GM21786 (cell line): ENCODE measurements around the gene MYO1H.
"Not testable (repeated sequence)": the region's sequence is repeated elsewhere in the genome, so short reads cannot be mapped to it uniquely, and the experiment has no call there.

Experiments used
- ATAC-seq: cut with Tn5 transposase; IDR thresholded peaks from one replicate; pipeline ENCODE4 v1.9.1; 2021; ENCODE audit not compliant: unreplicated experiment

Gene MYO1H

DNA sequence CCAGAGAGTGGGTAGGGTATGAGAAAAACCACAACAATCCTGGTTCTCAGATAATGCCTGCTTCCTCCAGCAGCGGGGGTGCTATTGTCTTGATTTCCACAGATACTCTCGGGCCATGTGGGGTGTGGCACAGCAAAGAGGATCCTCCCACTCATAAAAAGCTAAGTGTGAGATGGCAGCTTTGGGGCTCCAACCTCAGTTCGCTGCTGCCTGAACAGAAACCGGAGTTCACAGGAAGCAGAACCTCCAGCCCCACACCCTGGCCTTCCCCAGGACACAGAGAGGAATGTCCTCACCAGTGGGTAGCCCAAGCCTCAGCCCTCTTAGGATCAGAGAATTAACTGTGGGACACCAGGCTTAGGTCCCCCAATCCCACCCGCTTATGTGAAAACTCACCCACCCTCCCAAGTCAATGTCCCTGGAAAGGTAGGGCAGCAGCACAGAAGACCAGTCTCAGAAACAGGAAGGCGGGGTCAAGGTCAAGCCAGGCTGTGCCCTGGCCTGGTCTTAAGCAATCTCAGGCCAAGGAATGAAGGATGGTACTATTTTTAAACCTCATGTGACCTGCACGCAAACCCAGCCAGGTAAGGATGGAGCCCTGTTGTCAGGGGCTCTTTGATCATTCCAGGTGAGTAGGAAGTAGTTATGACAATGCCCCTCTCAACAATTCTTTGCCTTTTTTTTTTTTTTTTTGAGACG lies 120.4 kb downstream of the MYO1H start:
- ATAC-seq, result no peak

DNA sequence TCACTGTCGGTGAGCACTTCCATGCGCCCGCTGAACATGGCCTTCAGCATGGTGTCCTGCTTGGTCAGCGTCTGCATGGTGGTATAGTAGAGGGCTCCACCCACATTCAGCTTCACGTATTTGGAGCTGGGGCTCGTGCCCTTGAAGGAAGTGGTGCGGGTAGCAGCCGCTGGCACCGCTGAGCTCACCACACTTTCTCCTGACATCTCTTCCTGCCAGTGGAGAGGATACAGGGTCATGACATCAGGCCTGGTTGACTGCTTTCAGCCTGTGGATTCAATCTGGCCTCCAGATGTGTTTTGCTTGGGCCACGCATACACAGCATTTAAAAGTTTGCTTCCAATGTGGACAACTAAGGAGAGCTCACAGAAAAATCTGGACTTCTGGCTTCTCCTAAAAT lies 121.8 kb downstream of the MYO1H start:
- ATAC-seq, result no peak

DNA sequence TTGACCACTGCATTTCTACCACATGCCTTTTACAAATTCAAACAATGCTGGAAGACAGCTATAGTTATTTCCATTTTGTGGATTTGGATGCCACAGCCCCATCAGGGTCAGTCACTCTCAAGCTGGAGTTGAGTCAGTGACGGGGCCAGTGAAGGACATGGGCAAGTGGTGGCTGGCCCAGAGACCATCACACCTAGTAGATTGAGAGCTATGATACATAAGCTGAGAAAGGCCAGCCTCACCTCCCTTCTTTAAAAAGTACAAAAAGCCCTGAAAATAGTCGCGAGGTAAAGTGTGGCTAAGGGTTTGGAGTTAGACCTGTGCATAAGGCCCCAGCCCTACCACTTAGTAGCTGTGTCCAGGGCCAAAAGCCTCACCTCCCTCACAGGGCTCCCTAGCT lies 125.3 kb downstream of the MYO1H start:
- no peak for ATAC-seq

DNA sequence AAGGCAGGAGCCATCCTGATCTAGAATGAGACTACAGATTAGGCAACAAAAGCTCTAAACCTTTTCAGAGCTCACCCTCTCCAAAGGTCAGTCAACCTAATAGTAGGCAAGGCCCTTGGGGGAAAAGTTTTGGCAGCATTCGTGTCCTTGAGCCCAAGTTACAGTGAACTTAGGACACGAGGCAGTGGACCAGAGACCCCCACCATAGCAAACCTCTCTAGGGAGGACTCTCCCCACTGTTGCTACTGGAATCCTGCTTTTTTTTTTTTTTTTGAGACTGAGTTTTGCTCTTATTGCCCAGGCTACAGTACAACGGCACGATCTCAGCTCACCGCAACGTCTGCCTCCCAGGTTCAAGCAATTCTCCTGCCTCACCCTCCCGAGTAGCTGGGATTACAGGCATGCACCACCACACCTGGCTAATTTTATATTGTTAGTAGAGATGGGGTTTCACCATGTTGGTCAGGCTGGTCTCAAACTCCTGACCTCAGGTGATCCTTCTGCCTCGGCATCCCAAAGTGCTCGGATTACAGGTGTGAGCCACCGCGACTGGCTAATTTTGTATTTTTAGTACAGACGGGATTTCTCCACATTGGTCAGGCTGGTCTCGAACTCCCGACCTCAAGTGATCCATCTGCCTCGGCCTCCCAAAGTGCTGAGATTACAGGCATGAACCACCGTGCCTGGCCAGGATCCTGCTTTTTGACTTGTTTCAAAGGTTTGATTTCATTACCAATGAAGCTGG lies 126.0 kb downstream of the MYO1H start:
- ATAC-seq, result not testable (repeated sequence)

DNA sequence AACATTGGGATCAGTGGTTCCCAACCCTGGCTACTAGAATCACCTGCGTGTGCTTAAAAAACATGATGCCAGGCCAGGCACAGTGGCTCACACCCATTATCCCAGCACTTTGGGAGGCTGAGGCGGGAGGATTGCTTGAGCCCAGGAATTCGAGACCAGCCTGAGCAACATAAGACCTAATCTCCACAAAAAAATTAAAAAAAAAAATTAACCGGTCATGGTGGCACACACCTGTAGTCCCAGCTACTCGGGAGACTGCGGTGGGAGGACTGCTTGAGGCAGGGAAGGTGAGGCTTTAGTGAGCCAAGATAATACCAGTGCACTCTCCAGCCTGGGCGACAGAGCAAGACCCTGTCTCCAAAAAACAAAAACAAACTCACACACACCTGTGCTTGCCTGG lies 127.4 kb downstream of the MYO1H start:
- ATAC-seq, result no peak

DNA sequence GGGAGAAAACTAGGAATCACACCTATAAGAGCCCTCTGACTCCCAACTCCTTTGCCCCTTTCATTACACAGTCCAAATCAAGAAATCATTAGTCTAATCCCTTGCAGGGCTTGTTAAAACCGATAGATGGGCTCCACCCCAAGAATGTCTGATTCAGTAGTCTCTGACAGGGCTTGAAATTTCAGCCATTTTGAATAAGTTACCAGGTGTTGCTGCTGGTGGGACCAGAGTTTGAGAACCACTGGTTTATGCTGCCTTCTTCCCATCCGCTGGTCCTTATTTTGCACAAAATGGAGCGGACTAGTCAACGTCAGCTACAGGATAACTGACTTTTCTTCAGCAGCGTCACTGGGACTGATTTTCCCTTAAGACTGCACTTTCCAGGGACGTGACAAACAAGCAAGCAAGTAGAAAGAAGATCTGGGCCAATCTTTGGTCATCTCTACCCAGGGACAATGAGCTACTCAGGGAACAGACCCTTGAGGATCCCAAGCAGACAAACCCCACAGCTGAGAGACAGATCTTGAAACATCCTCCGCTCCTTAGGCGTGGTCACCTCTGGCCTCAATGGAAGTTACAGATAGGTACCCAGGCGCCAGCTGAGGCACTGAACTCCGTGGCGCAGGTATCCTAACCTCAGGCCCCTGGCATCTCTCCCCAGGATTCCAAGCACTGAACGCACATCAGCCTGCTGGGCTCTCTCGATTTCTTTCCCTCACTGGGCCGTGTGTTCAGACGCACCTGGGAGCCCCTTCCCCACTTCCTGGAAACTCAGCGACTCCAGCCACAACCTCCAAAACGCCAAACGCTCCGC lies 128.5 kb downstream of the MYO1H start:
- no peak for ATAC-seq

DNA sequence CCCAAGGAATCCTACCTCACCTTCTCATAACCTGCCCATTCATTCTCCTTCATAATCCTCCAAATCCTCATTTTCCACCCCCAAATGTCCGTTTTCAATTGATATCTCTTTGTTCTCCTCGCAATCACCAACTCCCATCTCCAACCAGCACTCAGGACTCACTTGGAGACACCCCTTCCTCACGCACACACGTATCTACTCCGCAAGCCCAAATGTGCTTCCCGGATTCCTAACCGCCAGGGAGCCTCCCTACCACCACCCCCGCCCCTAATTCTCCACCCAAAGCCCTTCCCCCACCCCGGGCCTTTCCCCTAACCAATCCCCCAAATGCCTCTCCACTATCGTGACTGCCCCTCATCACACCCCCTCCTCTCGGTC lies 129.1 kb downstream of the MYO1H start:
- ATAC-seq, result no peak

DNA sequence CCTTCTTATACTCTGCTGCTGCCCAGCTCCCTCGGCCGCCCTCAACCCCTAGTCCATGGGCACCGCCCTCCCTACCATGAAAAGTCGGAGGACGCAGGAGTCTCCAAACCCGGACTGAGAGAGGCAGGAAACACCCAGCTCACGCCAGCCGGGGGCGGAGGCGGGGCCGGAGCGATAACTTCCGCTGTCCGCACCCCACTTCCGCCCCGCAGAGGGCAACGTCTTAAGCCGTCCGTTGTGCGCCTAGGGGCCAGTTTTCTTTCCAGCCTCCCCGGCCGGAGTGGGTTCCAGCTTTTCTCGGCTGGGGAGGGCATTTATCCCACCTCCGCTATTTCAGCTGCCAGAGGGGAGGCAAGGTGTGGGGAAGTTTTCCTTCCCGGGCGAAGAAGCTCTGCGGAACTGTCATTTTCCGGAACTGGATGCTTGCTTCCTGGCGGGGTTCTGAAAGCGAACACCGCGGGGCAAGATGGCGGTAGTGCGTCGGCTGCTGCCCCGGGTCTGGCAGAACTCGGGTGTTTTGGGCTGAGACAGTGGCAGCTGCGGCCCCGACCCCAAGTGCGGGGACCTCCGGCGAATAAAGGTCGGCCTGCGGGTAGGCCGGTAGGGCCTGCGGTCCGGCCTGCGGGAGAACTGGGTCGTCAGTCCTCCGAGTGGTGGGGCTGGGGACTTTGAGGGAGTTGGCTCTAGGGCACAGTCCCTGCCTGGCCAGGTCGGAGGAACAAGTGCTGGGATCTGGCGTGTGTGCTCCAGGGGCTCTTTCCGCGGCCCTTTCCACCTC lies 129.7 kb downstream of the MYO1H start, which contains the start of the genes KCTD10 and UBE3B:
Gene KCTD10, minus strand, starts transcription at position 116 of the 778 bp plus-strand sequence. Its CDS starts 38 bp downstream, at position 78.
Gene UBE3B, plus strand, starts transcription at position 450 of the 778 bp plus-strand sequence. CDS start 5,918 bp downstream, outside the sequence.
- ATAC-seq, result peak; percentile 93

DNA sequence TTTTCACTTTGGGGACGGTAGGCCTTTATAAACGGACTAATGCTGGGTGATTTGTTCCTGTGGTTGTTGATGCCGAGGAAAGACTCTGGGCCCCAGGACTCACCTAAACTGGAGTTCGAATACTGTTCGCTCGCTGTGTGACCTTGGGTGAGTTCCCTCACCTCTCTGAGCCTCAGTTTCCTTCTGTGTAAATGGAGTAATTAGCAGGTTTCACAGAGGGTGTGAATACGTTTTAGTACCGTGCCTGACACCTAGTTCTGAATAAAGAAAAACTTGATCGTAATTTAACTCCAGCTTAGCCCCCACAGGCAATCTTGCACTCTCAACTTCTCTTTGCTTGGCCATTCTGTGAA lies 130.2 kb downstream of the MYO1H start:
- no peak for ATAC-seq

DNA sequence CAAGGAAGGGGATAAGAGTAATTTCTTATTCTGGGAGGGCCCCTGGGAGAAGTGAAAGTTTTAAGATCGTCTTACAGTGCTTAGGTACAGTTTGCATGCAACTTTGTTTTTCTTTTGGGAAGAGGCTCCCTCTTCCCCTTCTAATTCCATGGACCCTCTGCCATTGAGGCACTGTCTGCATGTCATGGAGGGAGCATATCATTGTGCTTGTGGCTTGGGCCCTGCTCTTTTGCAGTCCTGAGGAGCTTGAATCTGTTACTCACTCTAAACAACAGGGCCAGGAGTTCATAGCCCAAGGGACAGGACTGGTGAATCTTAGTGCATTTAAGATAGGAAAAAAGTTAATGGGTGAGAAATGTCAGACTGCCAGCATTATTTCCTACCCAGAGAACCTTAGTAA lies 132.1 kb downstream of the MYO1H start:
- no peak for ATAC-seq

DNA sequence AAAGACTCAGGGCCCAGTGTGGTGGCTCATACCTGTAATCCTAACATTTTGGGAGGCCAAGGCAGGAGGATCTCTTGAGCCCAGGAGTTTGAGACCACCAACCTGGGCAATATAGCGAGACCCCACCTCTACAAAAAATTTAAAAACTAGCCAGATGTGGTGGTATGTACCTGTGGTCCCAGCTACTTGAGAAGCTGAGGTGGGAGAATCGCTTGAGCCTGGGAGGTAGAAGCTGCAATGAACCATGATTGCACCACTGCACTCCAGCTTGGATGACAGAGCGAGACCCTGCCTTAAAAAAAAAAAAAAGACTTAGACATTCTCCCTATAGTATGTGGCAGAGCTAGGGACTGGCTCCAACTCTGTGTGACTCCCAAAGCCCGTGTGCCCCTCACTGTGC lies 132.7 kb downstream of the MYO1H start:
- no peak for ATAC-seq

DNA sequence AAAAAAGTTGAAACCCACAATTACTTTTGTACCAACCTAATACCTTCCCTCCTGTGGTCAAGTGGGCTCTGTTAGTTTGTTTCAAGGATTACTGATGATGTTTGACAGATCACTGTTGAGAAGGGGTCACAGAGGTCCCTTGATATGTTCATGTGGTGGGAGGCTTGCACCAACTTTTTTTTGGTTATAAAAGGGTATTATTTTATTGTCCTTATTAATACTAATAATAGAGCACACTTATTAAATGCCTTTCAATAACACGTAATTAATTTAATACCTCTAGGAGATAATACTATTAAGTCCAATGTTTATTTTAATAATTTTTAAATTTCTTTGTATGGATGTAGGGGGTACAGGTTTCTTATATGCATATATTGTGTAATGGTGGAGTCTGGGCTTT lies 134.2 kb downstream of the MYO1H start:
- ATAC-seq, result no peak

DNA sequence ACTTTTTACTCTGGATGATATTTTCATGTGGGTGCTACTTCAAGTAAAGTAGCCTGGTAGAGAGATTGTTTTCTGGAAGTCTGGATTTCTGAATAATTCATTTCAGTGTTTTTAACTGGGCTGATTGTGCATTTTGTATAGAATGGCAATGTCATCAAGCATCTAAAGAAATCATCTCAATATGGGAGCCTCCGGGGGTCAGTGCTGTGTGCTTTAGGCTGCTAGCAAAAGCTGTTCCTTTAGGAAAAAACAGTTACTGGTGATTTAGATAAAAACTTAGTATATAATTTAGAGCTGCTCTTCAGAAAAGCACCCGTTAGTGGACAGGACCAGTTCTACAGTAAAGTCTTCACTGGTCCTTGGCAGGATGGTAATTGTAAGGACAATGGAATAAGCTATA lies 134.8 kb downstream of the MYO1H start:
- ATAC-seq, result no peak

DNA sequence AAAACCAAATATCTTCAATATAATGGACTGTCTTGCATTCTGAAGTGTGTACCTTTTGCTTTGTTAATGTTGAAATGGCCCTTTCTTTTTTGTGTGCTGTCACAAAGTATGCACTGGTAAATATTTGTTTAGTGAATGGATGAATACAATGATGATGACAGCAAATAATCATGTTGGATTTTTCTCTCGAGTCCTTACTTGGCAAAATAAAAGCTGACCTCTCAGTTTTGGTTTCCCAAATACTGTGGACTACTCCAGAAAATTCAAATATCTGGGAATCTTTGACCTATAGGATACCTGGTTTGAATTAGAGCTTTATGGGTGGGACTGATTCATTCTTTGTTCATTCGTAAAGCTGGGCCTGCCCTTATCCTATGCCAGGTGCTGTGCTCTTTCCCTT lies 135.2 kb downstream of the MYO1H start:
- no peak for ATAC-seq

DNA sequence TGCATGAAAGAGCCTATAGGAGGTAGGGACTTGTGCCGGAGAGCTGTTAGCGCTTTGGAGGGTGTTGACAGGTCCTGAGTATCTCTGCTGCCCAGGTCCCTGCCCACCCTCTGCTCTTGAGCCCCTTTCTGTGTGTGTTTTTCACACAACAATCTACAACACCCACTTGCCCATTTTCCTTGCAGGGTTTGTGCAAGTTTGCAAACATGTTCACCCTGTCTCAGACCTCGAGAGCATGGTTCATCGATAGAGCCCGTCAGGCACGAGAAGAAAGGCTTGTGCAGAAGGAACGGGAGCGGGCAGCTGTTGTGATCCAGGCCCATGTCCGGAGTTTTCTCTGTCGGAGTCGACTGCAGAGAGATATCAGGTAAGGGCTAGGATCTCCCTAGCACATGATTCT lies 135.6 kb downstream of the MYO1H start:
- ATAC-seq, result no peak

DNA sequence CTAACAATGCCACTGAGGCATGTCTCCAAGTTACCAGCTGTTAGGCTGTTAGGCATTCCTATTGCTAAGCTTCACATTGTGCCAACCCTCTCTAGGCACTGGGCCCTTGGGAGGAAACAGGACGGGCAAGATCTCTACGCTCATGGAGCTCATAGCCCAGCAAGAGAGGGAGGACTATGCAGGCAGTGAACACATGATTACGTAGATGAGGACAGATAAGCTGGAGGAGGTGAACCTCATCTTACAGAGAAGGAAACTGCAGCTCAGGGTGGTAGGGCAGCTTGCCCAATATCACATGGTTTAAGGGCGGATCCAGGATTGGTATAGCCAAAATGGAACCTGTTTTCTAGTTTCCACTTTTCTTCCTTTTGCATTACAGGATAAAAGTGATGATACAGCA lies 137.5 kb downstream of the MYO1H start:
- no peak for ATAC-seq

DNA sequence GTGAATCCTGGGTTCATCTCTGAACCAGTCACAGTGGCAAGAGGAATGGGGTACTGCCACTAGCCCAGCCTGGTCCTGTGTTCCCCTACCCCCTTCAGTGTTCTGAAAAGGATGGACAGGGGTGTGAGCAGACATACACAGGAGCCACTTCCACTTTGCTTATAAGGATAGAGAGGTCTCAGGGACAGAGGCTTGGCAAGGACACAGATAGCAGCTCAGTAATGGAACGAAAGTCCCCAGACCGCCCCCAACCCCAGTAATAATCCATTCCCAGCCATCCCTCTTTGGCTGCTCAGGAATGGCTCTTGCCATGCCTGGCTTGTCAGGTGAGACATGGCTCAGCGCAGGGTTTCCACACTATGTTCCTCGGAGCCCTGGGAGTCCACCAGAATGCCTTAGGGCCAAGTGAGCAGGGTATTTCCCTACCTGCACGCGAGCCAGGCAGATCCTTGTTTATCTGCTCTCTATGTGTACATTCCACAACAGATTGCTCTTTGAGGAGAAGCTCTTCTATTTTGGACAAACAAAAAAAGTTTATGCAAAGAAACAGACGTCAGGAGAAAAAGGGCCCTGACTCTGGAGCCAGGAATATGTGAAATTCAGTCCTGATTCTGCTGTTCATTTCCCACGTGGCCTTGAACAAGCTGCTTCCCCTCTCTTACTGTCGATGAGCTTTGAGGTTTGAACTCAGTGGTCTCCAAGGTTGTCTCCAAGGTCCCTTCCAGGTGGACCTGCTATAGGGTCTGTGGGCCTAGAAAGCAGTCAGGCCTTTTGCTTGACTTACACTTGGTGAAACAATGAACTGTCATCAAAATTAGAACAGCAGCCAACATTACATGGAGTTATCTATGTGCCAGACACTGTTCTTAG lies 139.7 kb downstream of the MYO1H start:
- ATAC-seq, result no peak

DNA sequence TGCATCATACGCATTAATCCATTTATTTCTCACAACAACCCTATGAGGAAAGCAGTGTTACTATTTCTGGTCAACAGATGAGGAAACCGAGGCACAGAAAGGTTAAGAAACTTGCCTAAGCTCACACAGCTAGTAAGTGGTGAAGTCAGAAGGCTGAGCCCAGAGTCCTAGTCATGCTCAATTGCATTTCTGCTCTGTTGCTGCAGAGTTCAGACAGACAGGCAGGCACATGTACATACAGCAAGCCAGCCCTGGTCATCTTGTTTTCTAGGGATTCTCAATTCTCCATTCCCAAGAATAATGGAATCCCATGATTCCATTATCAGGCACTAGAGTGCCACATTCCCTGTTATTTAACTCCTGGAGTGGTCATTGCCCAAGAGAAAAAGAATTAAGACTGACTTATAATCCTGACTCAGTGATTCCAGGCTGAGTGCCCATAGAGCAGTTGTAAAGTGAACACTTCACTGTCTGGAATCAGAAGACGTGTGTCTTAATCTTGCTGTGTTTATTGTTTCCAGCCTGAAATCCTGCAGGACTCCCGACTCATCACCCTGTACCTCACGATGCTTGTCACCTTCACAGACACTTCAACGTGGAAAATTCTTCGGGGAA lies 140.5 kb downstream of the MYO1H start:
- no peak for ATAC-seq
